Naive B cell (primary cell): ENCODE data around the gene BPIFB3. TPM values are rescaled to one million over a fixed set of nuclear protein-coding genes. Genes with fewer than 3 reads are reported as not detected.

Source experiments
- ATAC-seq, 2 donors: fragments of 150-1000 bp; cut with Tn5 transposase; 2 replicates each; pipeline ENCODE4 v1.10.0; 2021; ENCODE audit warnings: low read depth in 2 of 2, mild to moderate bottlenecking in 2 of 2, moderate library complexity in 2 of 2
- DNase-seq: peaks from one replicate; pipeline ENCODE4 v3.0.0; 2022
- H3K27ac Mint-ChIP-seq, 6 donors: one replicate each; pipeline ENCODE4 v1.8.0; 2020 to 2022; ENCODE audit warnings: mild to moderate bottlenecking in 6 of 6, mixed read lengths in 6 of 6, moderate library complexity in 5 of 6, inconsistent platforms in 2 of 6
- H3K27me3 Mint-ChIP-seq, 3 donors: one replicate each; pipeline ENCODE4 v1.8.0; 2021 to 2022; ENCODE audit warnings: mixed read lengths in 3 of 3, mild to moderate bottlenecking in 1 of 3
- H3K36me3 Mint-ChIP-seq, 2 donors: one replicate each; pipeline ENCODE4 v1.8.0; 2020 to 2022; ENCODE audit warnings: mixed read lengths in 2 of 2, inconsistent platforms in 1 of 2, mild to moderate bottlenecking in 1 of 2
- H3K4me1 Mint-ChIP-seq, 3 donors: one replicate each; pipeline ENCODE4 v1.8.0; 2020 to 2022; ENCODE audit warnings: mixed read lengths in 3 of 3, inconsistent platforms in 1 of 3, mild to moderate bottlenecking in 1 of 3, moderate library complexity in 1 of 3
- H3K4me3 Mint-ChIP-seq, 8 donors: one replicate each; pipeline ENCODE4 v1.8.0; 2020 to 2022; ENCODE audit warnings: mild to moderate bottlenecking in 8 of 8, mixed read lengths in 8 of 8, moderate library complexity in 8 of 8, inconsistent platforms in 2 of 8
- H3K9me3 Mint-ChIP-seq, 7 donors: one replicate each; pipeline ENCODE4 v1.8.0; 2020 to 2022; ENCODE audit warnings: mixed read lengths in 7 of 7, mild to moderate bottlenecking in 5 of 7, inconsistent platforms in 2 of 7, moderate library complexity in 1 of 7
- polyA plus RNA-seq, 6 donors: library from polyadenylated mRNA; unstranded; fragments of 300-500 nt; fragmentation: Illumina TruSeq; gene quantifications; one replicate each; pipeline ENCODE4 v1.2.3, GENCODE V29; 2021; ENCODE audit warnings: low read depth in 6 of 6

Gene BPIFB3, protein sequence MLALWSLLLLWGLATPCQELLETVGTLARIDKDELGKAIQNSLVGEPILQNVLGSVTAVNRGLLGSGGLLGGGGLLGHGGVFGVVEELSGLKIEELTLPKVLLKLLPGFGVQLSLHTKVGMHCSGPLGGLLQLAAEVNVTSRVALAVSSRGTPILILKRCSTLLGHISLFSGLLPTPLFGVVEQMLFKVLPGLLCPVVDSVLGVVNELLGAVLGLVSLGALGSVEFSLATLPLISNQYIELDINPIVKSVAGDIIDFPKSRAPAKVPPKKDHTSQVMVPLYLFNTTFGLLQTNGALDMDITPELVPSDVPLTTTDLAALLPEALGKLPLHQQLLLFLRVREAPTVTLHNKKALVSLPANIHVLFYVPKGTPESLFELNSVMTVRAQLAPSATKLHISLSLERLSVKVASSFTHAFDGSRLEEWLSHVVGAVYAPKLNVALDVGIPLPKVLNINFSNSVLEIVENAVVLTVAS
- not detected for polyA plus RNA-seq

DNA sequence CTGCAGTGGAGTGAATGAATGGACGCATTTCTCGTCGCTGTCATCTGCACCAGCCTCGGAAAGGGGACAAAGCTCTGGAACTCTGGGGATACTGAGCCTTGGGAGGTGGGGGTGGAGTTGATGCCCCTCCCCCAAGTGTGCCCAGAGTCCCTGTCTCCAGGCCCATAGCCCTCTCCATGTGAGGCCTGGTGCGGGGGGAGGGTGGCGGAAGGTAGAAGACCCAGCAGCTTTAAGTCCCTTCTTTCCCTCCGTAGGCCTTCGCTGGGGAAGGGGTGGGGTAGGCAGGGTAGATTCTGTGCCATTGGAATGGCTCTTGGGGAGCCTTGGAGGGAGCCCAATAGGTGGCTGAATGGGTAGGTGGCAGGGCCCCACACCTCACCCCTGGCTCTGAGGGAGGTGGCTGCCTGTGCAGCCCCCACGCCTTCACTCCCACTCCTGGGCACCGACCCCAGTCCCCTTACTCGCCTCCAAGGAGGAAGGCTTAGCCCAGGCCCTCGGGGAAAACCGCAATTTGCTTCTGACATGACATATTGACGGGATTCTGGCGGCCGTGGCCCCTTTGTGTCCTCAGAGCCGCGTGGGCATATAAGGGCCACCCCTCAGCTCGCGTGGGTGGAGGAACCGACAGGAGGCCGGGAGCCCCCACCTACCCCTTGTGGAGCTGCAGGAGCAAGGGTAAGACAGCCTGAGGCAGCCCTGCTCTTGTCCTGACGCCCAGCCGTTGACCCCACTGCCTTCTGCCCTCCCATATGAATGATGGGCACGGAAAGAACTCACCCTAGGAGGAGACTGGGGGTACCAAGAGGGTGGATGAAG, at the start of gene BPIFB3:
BPIFB3 (plus strand) TSS at position 613 of the 816 bp plus-strand sequence. CDS start 1,533 bp downstream, outside the sequence.
- Mint-ChIP-seq H3K4me1 (no peaks in the 10 kb centered on the region), H3K9me3 (no peaks in the 10 kb centered on the region), H3K27me3 (peaks cover 0 to 9% (median 4%) of the 10 kb centered on the region in 3 donors), H3K4me3 (peak within 1 kb of the TSS in 1 of 8 donors; percentile 53), H3K27ac (peak within 1 kb of the TSS in 2 of 6 donors; percentile 26 to 28), H3K36me3 (no peaks in the 10 kb centered on the region)
- DNase-seq (no peak), ATAC-seq (no peak)

GRCh38 chr20:33004141-33004751, 49.5 kb upstream of the BPIFB3 start, which contains the start of gene SUN5:
Gene SUN5 (minus strand): TSS chr20:33004433. CDS start chr20:33004340, 93 bp downstream.
- Mint-ChIP-seq H3K27me3 (no peaks in the 10 kb centered on the region), H3K4me3 (no peak within 1 kb of the TSS), H3K27ac (no peak within 1 kb of the TSS)

GRCh38 chr20:33005132-33005566, 48.6 kb upstream of the BPIFB3 start:
- Mint-ChIP-seq H3K27ac (no peak overlapping the region), H3K27me3 (no peaks in the 10 kb centered on the region), H3K4me1 (peaks cover 1 to 2% (median 2%) of the 10 kb centered on the region in 3 donors), H3K4me3 (no peak overlapping the region), H3K9me3 (peaks cover 2 to 11% (median 3%) of the 10 kb centered on the region in 7 donors), H3K36me3 (peaks cover 4 to 9% of the 10 kb centered on the region in 2 donors)
- ATAC-seq (no peak), DNase-seq (no peak)

More at GRCh38 chr20:33004141-33004751, 49.5 kb upstream of the BPIFB3 start, which contains the start of gene SUN5:
- Mint-ChIP-seq H3K36me3 (peaks cover 4 to 9% of the 10 kb centered on the region in 2 donors), H3K4me1 (peaks cover 8 to 9% (median 9%) of the 10 kb centered on the region in 3 donors), H3K9me3 (peaks cover 2 to 11% (median 3%) of the 10 kb centered on the region in 7 donors)
- DNase-seq = no peak
- ATAC-seq = no peak

GRCh38 chr20:33005908-33006775, 47.6 kb upstream of the BPIFB3 start:
- Mint-ChIP-seq H3K27me3 (no peaks in the 10 kb centered on the region), H3K4me1 (no peaks in the 10 kb centered on the region), H3K36me3 (peaks cover 4 to 9% of the 10 kb centered on the region in 2 donors), H3K9me3 (peaks cover 2 to 11% (median 3%) of the 10 kb centered on the region in 7 donors), H3K4me3 (no peak overlapping the region), H3K27ac (peak overlapping the region in 1 of 6 donors; percentile 53)
- DNase-seq (no peak), ATAC-seq (no peak)

- Mint-ChIP-seq H3K36me3 (peaks cover 4 to 9% of the 10 kb centered on the region in 2 donors), H3K27me3 (no peaks in the 10 kb centered on the region), H3K4me1 (no peaks in the 10 kb centered on the region), H3K9me3 (peaks cover 2 to 11% (median 3%) of the 10 kb centered on the region in 7 donors), H3K27ac (no peak overlapping the region), H3K4me3 (no peak overlapping the region)
- ATAC-seq (no peak), DNase-seq (no peak)
These were observed 46.8 kb upstream of the BPIFB3 start for GRCh38 chr20:33006776-33007375.

DNA sequence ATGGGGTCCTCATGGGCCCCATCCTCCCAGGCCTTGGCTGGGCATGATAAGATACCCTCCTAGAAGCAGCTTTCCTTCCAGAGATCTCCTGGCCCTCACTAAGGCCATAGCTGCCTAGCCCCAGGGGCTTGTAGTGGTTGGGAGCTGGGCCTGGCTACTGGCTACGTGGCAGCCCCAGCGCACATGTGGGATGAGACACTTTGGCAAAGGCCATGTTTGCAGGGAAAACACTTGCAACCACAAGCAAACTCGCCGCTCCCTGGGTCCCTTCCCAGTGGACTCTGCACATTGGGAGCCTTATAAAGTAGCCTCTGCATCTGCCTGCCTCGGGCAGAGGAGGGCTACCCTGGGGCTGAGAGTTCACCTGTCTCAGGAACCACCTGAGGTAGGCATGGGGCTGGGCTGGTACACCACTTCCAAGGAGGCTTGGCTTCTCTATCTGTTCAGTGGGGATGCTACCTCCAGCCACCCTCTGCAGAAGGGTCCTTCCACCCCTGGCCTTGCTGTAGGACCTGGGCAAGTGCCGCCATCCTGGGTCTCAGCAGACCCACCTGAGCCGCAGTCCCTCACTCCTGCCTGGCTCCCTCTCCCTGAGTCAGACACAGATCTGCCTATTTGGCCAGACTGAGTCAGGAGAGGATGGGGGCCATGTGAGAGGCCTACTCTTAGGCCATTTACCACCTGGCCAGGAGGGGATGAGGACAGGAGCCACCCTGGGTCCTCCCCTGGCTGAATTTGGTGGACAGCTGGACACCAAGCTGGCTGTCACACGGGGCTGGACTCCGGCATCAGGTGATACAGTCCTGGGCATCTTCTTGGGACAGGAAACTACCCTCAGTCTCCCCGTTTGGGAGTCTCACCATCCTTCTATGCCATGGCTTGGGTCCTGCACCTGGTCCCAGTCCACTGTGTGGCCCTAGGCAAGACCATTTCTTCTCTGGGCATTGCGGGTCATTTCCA, 46.0 kb upstream of the BPIFB3 start, which contains the start of gene BPIFB2:
BPIFB2 (plus strand) TSS at position 329 of the 960 bp plus-strand sequence. CDS start 871 bp downstream, outside the sequence.
- peaks cover 4 to 9% of the 10 kb centered on the region in 2 donors for H3K36me3 Mint-ChIP-seq
- peak within 1 kb of the TSS in 1 of 6 donors; percentile 53 for H3K27ac Mint-ChIP-seq
- H3K9me3 Mint-ChIP-seq = peaks cover 2 to 11% (median 3%) of the 10 kb centered on the region in 7 donors

DNA sequence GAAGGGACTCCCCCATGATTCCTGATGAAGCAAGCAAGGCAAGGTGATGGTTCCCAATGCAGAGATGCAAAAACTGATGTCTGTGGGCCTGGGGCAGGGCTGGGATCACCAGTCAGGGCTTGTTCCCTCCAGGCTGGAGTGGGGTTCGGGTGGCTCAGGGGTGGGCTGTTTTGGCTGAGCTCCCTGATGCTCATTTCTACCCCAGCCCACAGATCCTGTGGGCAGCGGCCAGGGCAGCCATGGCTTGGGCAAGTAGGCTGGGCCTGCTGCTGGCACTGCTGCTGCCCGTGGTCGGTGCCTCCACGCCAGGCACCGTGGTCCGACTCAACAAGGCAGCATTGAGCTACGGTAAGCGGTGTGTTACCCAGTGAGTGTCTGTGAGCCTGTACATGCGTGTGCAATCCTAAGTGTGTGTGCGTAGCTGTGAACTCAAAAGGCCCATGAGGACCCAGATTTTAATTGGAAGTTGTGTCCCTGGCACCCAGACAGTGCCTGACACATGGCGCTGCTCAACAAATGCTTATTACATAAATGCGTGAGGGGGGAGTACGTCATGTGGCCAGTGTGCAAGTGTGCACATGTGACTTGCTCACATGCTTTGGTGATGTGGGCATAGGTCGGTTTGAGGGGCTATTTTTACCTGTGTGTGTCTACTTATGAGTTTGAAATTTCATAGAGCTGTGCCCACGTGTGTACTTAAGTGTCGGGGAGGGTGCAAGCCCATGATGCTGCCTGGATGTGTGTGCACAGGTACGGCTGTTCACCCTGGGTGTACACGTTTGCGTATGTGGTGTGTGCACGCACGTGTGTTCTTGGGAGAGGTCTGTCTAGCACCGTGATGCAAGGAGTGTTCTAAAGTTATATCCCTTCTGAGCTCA, 45.1 kb upstream of the BPIFB3 start:
- no peak overlapping the region for H3K4me3 Mint-ChIP-seq
- H3K36me3 Mint-ChIP-seq = peaks cover 4 to 9% of the 10 kb centered on the region in 2 donors
- ATAC-seq (no peak), DNase-seq (no peak)
- peaks cover 2 to 11% (median 3%) of the 10 kb centered on the region in 7 donors for H3K9me3 Mint-ChIP-seq
- peaks cover 0 to 2% (median 0%) of the 10 kb centered on the region in 3 donors for H3K27me3 Mint-ChIP-seq
- H3K27ac Mint-ChIP-seq = peak overlapping the region in 2 of 6 donors; percentile 58 to 77
- no peaks in the 10 kb centered on the region for H3K4me1 Mint-ChIP-seq

More for the DNA sequence above, 46.0 kb upstream of the BPIFB3 start, which contains the start of gene BPIFB2:
- ATAC-seq (no peak), DNase-seq (no peak)
- Mint-ChIP-seq H3K4me3 (no peak within 1 kb of the TSS), H3K27me3 (no peaks in the 10 kb centered on the region), H3K4me1 (no peaks in the 10 kb centered on the region)

DNA sequence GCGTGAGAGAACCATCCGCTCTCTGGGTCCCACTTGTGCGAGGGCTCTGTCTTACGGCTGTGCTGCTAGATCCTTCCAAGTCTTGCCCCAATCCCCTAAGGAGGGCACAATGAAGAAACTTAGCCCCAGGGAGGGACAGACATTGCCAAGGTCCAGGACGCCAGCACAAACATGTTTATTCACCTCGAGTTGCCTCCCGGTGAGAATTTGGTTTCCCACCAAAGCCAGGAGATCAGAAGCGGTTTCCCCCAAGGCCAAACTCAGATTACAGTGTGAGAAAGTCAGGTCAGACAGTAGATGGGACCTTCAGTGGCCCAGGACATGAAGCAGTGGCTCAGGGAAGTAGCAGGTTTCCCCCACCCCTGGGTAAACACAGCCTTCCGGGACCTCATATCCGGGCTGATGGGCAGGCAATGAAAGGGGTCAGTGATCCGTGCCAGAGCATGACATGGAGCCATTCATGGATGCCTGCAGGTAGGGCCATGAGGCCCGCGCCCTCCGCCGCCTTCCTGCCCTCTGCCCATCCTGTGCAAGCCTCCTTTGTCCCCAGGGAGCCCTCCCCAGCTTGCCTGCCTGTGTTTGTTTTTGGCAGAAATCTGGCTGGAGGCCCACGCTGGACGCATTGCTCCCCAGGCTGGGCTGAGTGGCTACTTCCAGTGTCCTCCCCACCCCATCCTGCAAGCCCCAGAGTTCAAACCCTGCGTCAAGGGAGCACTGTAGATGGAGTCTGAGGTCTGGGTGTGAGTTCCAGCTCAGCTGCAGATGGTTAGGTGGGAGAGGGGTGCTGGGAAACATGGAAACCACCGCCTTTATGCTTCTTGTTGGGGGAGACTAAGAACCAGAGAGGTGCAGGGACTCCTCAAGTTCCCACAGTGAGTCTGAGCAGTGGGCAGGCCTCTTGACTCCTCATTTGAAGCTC, 44.2 kb upstream of the BPIFB3 start:
- H3K9me3 Mint-ChIP-seq = peaks cover 0 to 11% (median 3%) of the 10 kb centered on the region in 7 donors
- H3K4me1 Mint-ChIP-seq = no peaks in the 10 kb centered on the region
- ATAC-seq (peak in 1 of 2 donors; percentile 32), DNase-seq (no peak)
- H3K36me3 Mint-ChIP-seq = peaks cover 4 to 9% of the 10 kb centered on the region in 2 donors
- peak overlapping the region in 3 of 6 donors; percentile 58 to 77 (median 68) for H3K27ac Mint-ChIP-seq
- peaks cover 0 to 4% (median 0%) of the 10 kb centered on the region in 3 donors for H3K27me3 Mint-ChIP-seq
- no peak overlapping the region for H3K4me3 Mint-ChIP-seq

GRCh38 chr20:33010133-33010504, 43.6 kb upstream of the BPIFB3 start:
- H3K4me1 Mint-ChIP-seq = no peaks in the 10 kb centered on the region
- H3K4me3 Mint-ChIP-seq = no peak overlapping the region
- peaks cover 3 to 6% of the 10 kb centered on the region in 2 donors for H3K36me3 Mint-ChIP-seq
- H3K27ac Mint-ChIP-seq = no peak overlapping the region
- ATAC-seq = no peak
- DNase-seq = no peak
- H3K27me3 Mint-ChIP-seq = peaks cover 0 to 4% (median 0%) of the 10 kb centered on the region in 3 donors
- H3K9me3 Mint-ChIP-seq = peaks cover 0 to 6% (median 3%) of the 10 kb centered on the region in 7 donors
